Natural killer cell (primary cell): Measurements from ENCODE around the gene MAD1L1. TPM values are rescaled to one million over a fixed set of nuclear protein-coding genes. Genes with fewer than 3 reads are reported as not detected.
A peak's percentile ranks its signal among the peaks of the same experiment; 100 is the strongest.

Source experiments
- ATAC-seq, 3 donors: fragments of 150-1000 bp in 2 of 3; fragments of 200-7000 bp in 1 of 3; cut with Tn5 transposase; 1 replicate in 1 of 3; 2 replicates in 2 of 3; pipeline ENCODE4 v1.10.0; 2021; ENCODE audit warnings: mild to moderate bottlenecking in 2 of 3, moderate library complexity in 2 of 3
- DNase-seq, 2 donors: peaks; one replicate each; pipeline versions ENCODE4 v3.0.0 to v3.0.0-alpha.2; 2013 to 2021; ENCODE audit warnings: mixed read lengths in 1 of 2
- H3K27ac ChIP-seq: one replicate; pipeline ENCODE4 v1.5.1; 2013; ENCODE audit warnings: mild to moderate bottlenecking, low read length
- H3K27me3 ChIP-seq: one replicate; pipeline ENCODE4 v1.6.1; 2013; ENCODE audit warnings: low read length; ENCODE audit not compliant: control insufficient read depth, insufficient read depth
- H3K36me3 ChIP-seq: one replicate; pipeline ENCODE4 v1.6.1; 2013; ENCODE audit warnings: low read length; ENCODE audit not compliant: control insufficient read depth, insufficient read depth
- H3K4me1 ChIP-seq: one replicate; pipeline ENCODE4 v1.6.1; 2013; ENCODE audit warnings: low read length; ENCODE audit not compliant: control insufficient read depth, insufficient read depth
- H3K4me3 ChIP-seq: one replicate; pipeline ENCODE4 v1.5.1; 2013; ENCODE audit warnings: low read length
- H3K9me3 ChIP-seq: one replicate; pipeline ENCODE4 v1.6.1; 2013; ENCODE audit warnings: low read length; ENCODE audit not compliant: control insufficient read depth, insufficient read depth
- H3K27ac Mint-ChIP-seq, 2 donors: one replicate each; pipeline ENCODE4 v1.8.0; 2022; ENCODE audit warnings: mild to moderate bottlenecking in 2 of 2, mixed read lengths in 2 of 2, moderate library complexity in 1 of 2
- H3K27me3 Mint-ChIP-seq, 2 donors: one replicate each; pipeline ENCODE4 v1.8.0; 2022; ENCODE audit warnings: low read depth in 2 of 2, mixed read lengths in 2 of 2
- H3K36me3 Mint-ChIP-seq: one replicate; pipeline ENCODE4 v1.8.0; 2022; ENCODE audit warnings: mixed read lengths
- H3K4me1 Mint-ChIP-seq, 2 donors: one replicate each; pipeline ENCODE4 v1.8.0; 2022; ENCODE audit warnings: mixed read lengths in 2 of 2
- H3K4me3 Mint-ChIP-seq: one replicate; pipeline ENCODE4 v1.8.0; 2022; ENCODE audit warnings: mild to moderate bottlenecking, moderate library complexity, mixed read lengths
- H3K9me3 Mint-ChIP-seq, 2 donors: one replicate each; pipeline ENCODE4 v1.8.0; 2022; ENCODE audit warnings: mixed read lengths in 2 of 2
- CTCF ChIP-seq: fragments of 200-600 bp; IDR thresholded peaks from one replicate; pipeline ENCODE4 v1.8.0; 2022; ENCODE audit warnings: antibody characterized with exemption
- WGBS: methylation state at CpG from one replicate; pipeline ENCODE4 v1.1.7; 2013; ENCODE audit warnings: missing lambda C conversion rate; ENCODE audit not compliant: insufficient coverage; 5-methylcytosine and 5-hydroxymethylcytosine counted together
- intact Hi-C: fragments of 100-400 bp; cut with micrococcal nuclease; formaldehyde crosslinking; loops from one replicate; pipeline ENCODE4 v1.14.2; 2022
- total RNA-seq, 4 donors: library from RNA; stranded (reverse); fragments of 120-200 nt in 1 of 4; gene quantifications; one replicate each; pipeline versions ENCODE4 v1.2.3 to v1.2.4, GENCODE V29; 2013 to 2022

Gene MAD1L1
- total RNA-seq, 3 donors from 2014 or later (not counting 1 experiment from before 2014, with no cell fraction given): 53.6 to 81.2 (median 77.4) TPM

- no peaks in the 10 kb centered on the region for H3K36me3 ChIP-seq
- ATAC-seq (no peak), DNase-seq (no peak)
- no peak overlapping the region for H3K4me3 ChIP-seq
- no peaks in the 10 kb centered on the region for H3K27me3 ChIP-seq
- Mint-ChIP-seq H3K4me1 (peaks cover 16 to 27% of the 10 kb centered on the region in 2 donors), H3K27me3 (peaks cover 7 to 12% of the 10 kb centered on the region in 2 donors), H3K9me3 (no peaks in the 10 kb centered on the region), H3K4me3 (no peak overlapping the region), H3K27ac (no peak overlapping the region), H3K36me3 (no peaks in the 10 kb centered on the region)
- no peak for TF ChIP-seq CTCF
- intact Hi-C loops: no loop called here
- WGBS: 91% methylated on average over 19 of the region's 19 CpGs
- H3K9me3 ChIP-seq: no peaks in the 10 kb centered on the region
- peaks cover 16% of the 10 kb centered on the region for H3K4me1 ChIP-seq
- no peak overlapping the region for H3K27ac ChIP-seq
Measured at GRCh38 chr7:1981201-1981877, 251.4 kb downstream of the MAD1L1 start.

GRCh38 chr7:1979591-1980560, 252.9 kb downstream of the MAD1L1 start:
- Mint-ChIP-seq H3K27me3 (peaks cover 15 to 22% of the 10 kb centered on the region in 2 donors), H3K9me3 (no peaks in the 10 kb centered on the region), H3K36me3 (no peaks in the 10 kb centered on the region), H3K4me3 (no peak overlapping the region), H3K27ac (no peak overlapping the region), H3K4me1 (peaks cover 5 to 20% of the 10 kb centered on the region in 2 donors)
- Histone ChIP-seq H3K36me3 (no peaks in the 10 kb centered on the region), H3K9me3 (no peaks in the 10 kb centered on the region), H3K27ac (no peak overlapping the region), H3K27me3 (no peaks in the 10 kb centered on the region), H3K4me1 (peaks cover 5% of the 10 kb centered on the region), H3K4me3 (no peak overlapping the region)
- no peak for TF ChIP-seq CTCF
- DNase-seq (no peak), ATAC-seq (peak in 1 of 3 donors; percentile 30)
- 80% methylated on average over 40 of the region's 40 CpGs for WGBS
- intact Hi-C loops: no loop called here

GRCh38 chr7:1978656-1979590, 253.8 kb downstream of the MAD1L1 start:
- no peak for TF ChIP-seq CTCF
- intact Hi-C loops: no loop called here
- Mint-ChIP-seq H3K9me3 (no peaks in the 10 kb centered on the region), H3K36me3 (peaks cover 8% of the 10 kb centered on the region), H3K27ac (no peak overlapping the region), H3K4me1 (peaks cover 6 to 21% of the 10 kb centered on the region in 2 donors), H3K27me3 (peaks cover 22 to 30% of the 10 kb centered on the region in 2 donors), H3K4me3 (no peak overlapping the region)
- H3K4me1 ChIP-seq: peaks cover 5% of the 10 kb centered on the region
- H3K27ac ChIP-seq: no peak overlapping the region
- DNase-seq (no peak), ATAC-seq (no peak)
- no peaks in the 10 kb centered on the region for H3K36me3 ChIP-seq
- 96% methylated on average over 31 of the region's 31 CpGs for WGBS
- H3K27me3 ChIP-seq: no peaks in the 10 kb centered on the region
- H3K4me3 ChIP-seq: no peak overlapping the region
- no peaks in the 10 kb centered on the region for H3K9me3 ChIP-seq
